ENCODE measurements around the gene TXNRD2. TPM values are rescaled to one million over a fixed set of nuclear protein-coding genes. Genes with fewer than 3 reads are reported as not detected.

Gene TXNRD2
- total RNA-seq, 1 donor, result 19.5 TPM

DNA sequence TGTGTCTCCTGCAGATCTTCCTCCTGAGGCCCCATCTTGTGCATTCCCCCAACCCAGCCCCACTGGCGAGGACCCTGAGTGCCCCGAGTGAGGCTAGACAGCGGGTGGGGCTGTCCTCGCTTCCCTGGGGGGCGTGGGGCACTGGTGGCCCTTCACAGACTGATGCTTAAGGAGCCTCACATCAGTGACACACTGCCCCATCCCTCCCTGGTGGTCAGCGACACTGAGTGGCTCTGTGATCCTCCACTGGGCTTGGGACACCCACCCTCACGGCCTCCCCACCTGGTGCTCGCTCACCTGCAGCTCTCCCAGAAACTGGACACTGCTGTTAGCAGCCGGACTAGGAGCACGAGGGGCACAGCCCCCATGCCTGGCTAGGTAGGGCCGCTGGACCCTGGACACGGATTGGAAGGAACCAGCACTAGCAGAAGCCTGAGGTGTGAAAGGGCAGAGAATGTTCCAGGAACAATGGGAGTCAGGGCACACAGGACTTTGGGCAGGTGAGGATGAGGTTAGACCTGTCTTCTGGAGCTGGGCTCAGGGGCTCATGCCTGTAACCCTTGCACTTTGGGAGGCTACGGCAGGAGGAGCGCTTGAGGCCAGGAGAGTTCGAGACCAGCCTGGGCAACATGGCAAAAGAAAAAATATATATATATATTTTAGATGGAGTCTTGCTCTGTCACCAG is 23.2 kb upstream of the TXNRD2 start:
- H3K27ac ChIP-seq (ENCODE audit: low read depth, low read length), result no peak overlapping the region
- peaks cover 27% of the 10 kb centered on the region for H4K20me1 ChIP-seq (ENCODE audit: insufficient read depth, low read length)
- H2AFZ ChIP-seq (ENCODE audit: low read length), result no peak overlapping the region
- H3K4me3 ChIP-seq (ENCODE audit: insufficient read depth, low read length), result no peak overlapping the region
- H3K4me1 ChIP-seq (ENCODE audit: insufficient read depth, low read length), result peaks cover 14% of the 10 kb centered on the region
- no peak overlapping the region for H3K4me2 ChIP-seq (ENCODE audit: insufficient read depth, low read length)
- peaks cover 2% of the 10 kb centered on the region for H3K79me2 ChIP-seq (ENCODE audit: insufficient read depth, low read length)
- peaks cover 49% of the 10 kb centered on the region for H3K36me3 ChIP-seq (ENCODE audit: insufficient read depth, low read length)
- TF ChIP-seq, protein P1, sequence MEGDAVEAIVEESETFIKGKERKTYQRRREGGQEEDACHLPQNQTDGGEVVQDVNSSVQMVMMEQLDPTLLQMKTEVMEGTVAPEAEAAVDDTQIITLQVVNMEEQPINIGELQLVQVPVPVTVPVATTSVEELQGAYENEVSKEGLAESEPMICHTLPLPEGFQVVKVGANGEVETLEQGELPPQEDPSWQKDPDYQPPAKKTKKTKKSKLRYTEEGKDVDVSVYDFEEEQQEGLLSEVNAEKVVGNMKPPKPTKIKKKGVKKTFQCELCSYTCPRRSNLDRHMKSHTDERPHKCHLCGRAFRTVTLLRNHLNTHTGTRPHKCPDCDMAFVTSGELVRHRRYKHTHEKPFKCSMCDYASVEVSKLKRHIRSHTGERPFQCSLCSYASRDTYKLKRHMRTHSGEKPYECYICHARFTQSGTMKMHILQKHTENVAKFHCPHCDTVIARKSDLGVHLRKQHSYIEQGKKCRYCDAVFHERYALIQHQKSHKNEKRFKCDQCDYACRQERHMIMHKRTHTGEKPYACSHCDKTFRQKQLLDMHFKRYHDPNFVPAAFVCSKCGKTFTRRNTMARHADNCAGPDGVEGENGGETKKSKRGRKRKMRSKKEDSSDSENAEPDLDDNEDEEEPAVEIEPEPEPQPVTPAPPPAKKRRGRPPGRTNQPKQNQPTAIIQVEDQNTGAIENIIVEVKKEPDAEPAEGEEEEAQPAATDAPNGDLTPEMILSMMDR (IDR thresholded peaks at IDR 0.05; ENCODE audit: extremely low read depth, low read depth, low read length), result no peak
- no peaks in the 10 kb centered on the region for H3K27me3 ChIP-seq (ENCODE audit: insufficient read depth, low read length)
- no peaks in the 10 kb centered on the region for H3K9me3 ChIP-seq (ENCODE audit: low read depth, low read length)
- DNase-seq (ENCODE audit: insufficient read length, low spot score, missing footprints), result peak; percentile 64

DNA sequence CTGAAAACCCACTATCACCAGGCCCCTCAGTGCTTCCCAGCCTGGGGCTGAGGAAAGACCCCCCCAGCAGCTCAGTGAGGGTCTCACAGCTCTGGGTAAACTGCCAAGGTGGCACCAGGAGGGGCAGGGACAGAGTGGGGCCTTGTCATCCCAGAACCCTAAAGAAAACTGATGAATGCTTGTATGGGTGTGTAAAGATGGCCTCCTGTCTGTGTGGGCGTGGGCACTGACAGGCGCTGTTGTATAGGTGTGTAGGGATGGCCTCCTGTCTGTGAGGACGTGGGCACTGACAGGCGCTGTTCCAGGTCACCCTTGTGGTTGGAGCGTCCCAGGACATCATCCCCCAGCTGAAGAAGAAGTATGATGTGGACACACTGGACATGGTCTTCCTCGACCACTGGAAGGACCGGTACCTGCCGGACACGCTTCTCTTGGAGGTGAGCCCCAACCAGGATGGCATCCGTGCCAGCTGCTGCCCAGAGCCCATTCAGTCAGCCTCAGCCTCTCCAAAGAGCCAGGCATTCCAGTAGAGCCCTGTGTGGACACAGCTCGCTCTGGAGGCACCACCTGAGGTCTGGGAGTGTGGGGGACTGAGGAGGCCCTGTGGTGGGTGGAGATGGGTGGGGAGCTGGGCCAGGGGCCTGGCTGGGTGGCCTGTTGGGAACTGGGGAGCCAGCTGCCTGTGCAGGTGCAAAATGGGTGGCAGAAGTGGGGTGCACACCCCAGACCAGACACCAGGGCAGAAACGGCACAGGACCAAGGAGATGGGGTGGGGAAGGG is 22.4 kb upstream of the TXNRD2 start:
- peaks cover 49% of the 10 kb centered on the region for H3K36me3 ChIP-seq (ENCODE audit: insufficient read depth, low read length)
- H3K27me3 ChIP-seq (ENCODE audit: insufficient read depth, low read length), result no peaks in the 10 kb centered on the region
- TF ChIP-seq, protein P1 (IDR thresholded peaks at IDR 0.05; ENCODE audit: extremely low read depth, low read depth, low read length), result no peak
- peak; percentile 75 for DNase-seq (ENCODE audit: insufficient read length, low spot score, missing footprints)
- peaks cover 27% of the 10 kb centered on the region for H4K20me1 ChIP-seq (ENCODE audit: insufficient read depth, low read length)
- peaks cover 2% of the 10 kb centered on the region for H3K79me2 ChIP-seq (ENCODE audit: insufficient read depth, low read length)
- no peak overlapping the region for H3K27ac ChIP-seq (ENCODE audit: low read depth, low read length)
- no peak overlapping the region for H2AFZ ChIP-seq (ENCODE audit: low read length)
- H3K9me3 ChIP-seq (ENCODE audit: low read depth, low read length), result no peaks in the 10 kb centered on the region
- no peak overlapping the region for H3K4me2 ChIP-seq (ENCODE audit: insufficient read depth, low read length)
- H3K4me3 ChIP-seq (ENCODE audit: insufficient read depth, low read length), result no peak overlapping the region
- peaks cover 14% of the 10 kb centered on the region for H3K4me1 ChIP-seq (ENCODE audit: insufficient read depth, low read length)

DNA sequence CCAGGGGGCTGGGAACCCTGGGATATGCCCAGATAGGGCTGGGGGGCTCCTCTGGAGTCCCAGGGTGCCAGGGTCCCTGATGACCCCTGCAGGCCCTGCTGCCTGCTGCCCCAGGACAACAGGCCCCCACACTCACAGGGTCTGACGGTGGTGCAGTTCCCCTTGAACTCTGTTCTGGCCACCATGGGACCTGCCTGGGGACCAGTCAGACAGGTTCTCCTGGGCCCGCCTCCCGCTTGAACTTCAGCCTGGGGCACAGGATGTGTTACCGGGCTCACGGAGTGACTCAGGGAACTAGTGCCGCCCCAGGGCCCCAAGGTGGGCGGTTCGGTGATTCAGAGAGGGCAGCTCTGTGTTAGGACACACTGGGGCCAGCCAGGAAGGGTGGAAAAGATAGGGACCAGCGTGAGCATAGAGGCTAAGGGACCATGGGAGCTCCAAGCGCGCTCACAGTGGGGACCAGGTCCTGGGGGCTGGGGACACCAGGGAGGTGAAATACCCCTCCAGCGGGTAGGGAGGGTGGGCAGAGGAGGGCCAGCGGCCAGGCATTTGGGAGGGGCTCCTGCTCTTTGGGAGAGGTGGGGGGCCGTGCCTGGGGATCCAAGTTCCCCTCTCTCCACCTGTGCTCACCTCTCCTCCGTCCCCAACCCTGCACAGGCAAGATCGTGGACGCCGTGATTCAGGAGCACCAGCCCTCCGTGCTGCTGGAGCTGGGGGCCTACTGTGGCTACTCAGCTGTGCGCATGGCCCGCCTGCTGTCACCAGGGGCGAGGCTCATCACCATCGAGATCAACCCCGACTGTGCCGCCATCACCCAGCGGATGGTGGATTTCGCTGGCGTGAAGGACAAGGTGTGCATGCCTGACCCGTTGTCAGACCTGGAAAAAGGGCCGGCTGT is 21.5 kb upstream of the TXNRD2 start:
- Histone ChIP-seq H3K4me1 (ENCODE audit: insufficient read depth, low read length) (peaks cover 19% of the 10 kb centered on the region), H3K36me3 (ENCODE audit: insufficient read depth, low read length) (peaks cover 49% of the 10 kb centered on the region), H3K4me3 (ENCODE audit: insufficient read depth, low read length) (no peak overlapping the region), H3K9me3 (ENCODE audit: low read depth, low read length) (no peaks in the 10 kb centered on the region), H3K27ac (ENCODE audit: low read depth, low read length) (peak overlapping the region; percentile 37), H3K27me3 (ENCODE audit: insufficient read depth, low read length) (no peaks in the 10 kb centered on the region), H2AFZ (ENCODE audit: low read length) (no peak overlapping the region), H3K4me2 (ENCODE audit: insufficient read depth, low read length) (no peak overlapping the region), H3K79me2 (ENCODE audit: insufficient read depth, low read length) (peaks cover 2% of the 10 kb centered on the region), H4K20me1 (ENCODE audit: insufficient read depth, low read length) (peaks cover 27% of the 10 kb centered on the region)
- TF ChIP-seq, protein P1 (IDR thresholded peaks at IDR 0.05; ENCODE audit: extremely low read depth, low read depth, low read length), result no peak
- DNase-seq (ENCODE audit: insufficient read length, low spot score, missing footprints), result peak; percentile 65

All from osteoblast (primary cell).